Immature natural killer cell (primary cell): ENCODE results near the gene VPREB1. TPM values are rescaled to one million over a fixed set of nuclear protein-coding genes. Genes with fewer than 3 reads are reported as not detected.
A peak's percentile ranks its signal among the peaks of the same experiment; 100 is the strongest.
"Not testable (repeated sequence)": the region's sequence is repeated elsewhere in the genome, so short reads cannot be mapped to it uniquely, and the experiment has no call there.

Experiments
- DNase-seq, 3 donors: peaks; one replicate each; pipeline ENCODE4 v3.0.0; 2022; ENCODE audit warnings: mixed read lengths in 1 of 3
- H3K27ac Mint-ChIP-seq, 6 donors: one replicate each; pipeline ENCODE4 v1.8.0; 2020; ENCODE audit warnings: mixed read lengths in 6 of 6, mild to moderate bottlenecking in 5 of 6, inconsistent platforms in 4 of 6, moderate library complexity in 3 of 6
- H3K27me3 Mint-ChIP-seq, 3 donors: one replicate each; pipeline ENCODE4 v1.8.0; 2020 to 2021; ENCODE audit warnings: low read depth in 3 of 3, mild to moderate bottlenecking in 3 of 3, mixed read lengths in 3 of 3, moderate library complexity in 3 of 3, inconsistent platforms in 1 of 3
- H3K36me3 Mint-ChIP-seq, 3 donors: one replicate each; pipeline ENCODE4 v1.8.0; 2020; ENCODE audit warnings: mixed read lengths in 3 of 3, inconsistent platforms in 2 of 3, mild to moderate bottlenecking in 2 of 3
- H3K4me1 Mint-ChIP-seq, 2 donors: one replicate each; pipeline ENCODE4 v1.8.0; 2020; ENCODE audit warnings: inconsistent platforms in 2 of 2, mild to moderate bottlenecking in 2 of 2, mixed read lengths in 2 of 2, moderate library complexity in 1 of 2
- H3K4me3 Mint-ChIP-seq, 5 donors: one replicate each; pipeline ENCODE4 v1.8.0; 2020; ENCODE audit warnings: mild to moderate bottlenecking in 5 of 5, mixed read lengths in 5 of 5, inconsistent platforms in 3 of 5, moderate library complexity in 3 of 5
- H3K9me3 Mint-ChIP-seq, 6 donors: one replicate each; pipeline ENCODE4 v1.8.0; 2020; ENCODE audit warnings: mild to moderate bottlenecking in 6 of 6, mixed read lengths in 6 of 6, inconsistent platforms in 4 of 6, moderate library complexity in 3 of 6
- polyA plus RNA-seq, 3 donors: library from polyadenylated mRNA; unstranded; fragments of 300-500 nt; fragmentation: Illumina TruSeq; gene quantifications; one replicate each; pipeline ENCODE4 v1.2.3, GENCODE V29; 2021

The VPREB1 gene
- polyA plus RNA-seq, 3 donors from 2014 or later: not detected

- H3K9me3 Mint-ChIP-seq, H3K36me3 Mint-ChIP-seq, H3K27me3 Mint-ChIP-seq, H3K4me3 Mint-ChIP-seq, H3K27ac Mint-ChIP-seq, DNase-seq, H3K4me1 Mint-ChIP-seq: not testable (repeated sequence)
Measured at GRCh38 chr22:22286390-22287105, 42.0 kb downstream of the VPREB1 start.

- not testable (repeated sequence) for H3K9me3 Mint-ChIP-seq, H3K4me1 Mint-ChIP-seq, DNase-seq, H3K27me3 Mint-ChIP-seq, H3K4me3 Mint-ChIP-seq, H3K27ac Mint-ChIP-seq, H3K36me3 Mint-ChIP-seq
Measured at GRCh38 chr22:22287106-22287626, 42.6 kb downstream of the VPREB1 start.

GRCh38 chr22:22289666-22290065, 45.1 kb downstream of the VPREB1 start:
- H3K4me3 Mint-ChIP-seq, H3K36me3 Mint-ChIP-seq, H3K4me1 Mint-ChIP-seq, DNase-seq, H3K27ac Mint-ChIP-seq, H3K27me3 Mint-ChIP-seq, H3K9me3 Mint-ChIP-seq: not testable (repeated sequence)

- not testable (repeated sequence) for H3K36me3 Mint-ChIP-seq, H3K4me1 Mint-ChIP-seq, H3K27me3 Mint-ChIP-seq, DNase-seq, H3K9me3 Mint-ChIP-seq, H3K27ac Mint-ChIP-seq, H3K4me3 Mint-ChIP-seq
Measured at GRCh38 chr22:22291129-22291806, 46.7 kb downstream of the VPREB1 start.

- H3K27ac Mint-ChIP-seq, H3K9me3 Mint-ChIP-seq, H3K27me3 Mint-ChIP-seq, DNase-seq, H3K36me3 Mint-ChIP-seq, H3K4me3 Mint-ChIP-seq: not testable (repeated sequence)
- peaks cover 11 to 12% of the 10 kb centered on the region in 2 donors for H3K4me1 Mint-ChIP-seq
Measured at GRCh38 chr22:22292656-22293055, 48.1 kb downstream of the VPREB1 start.

- H3K9me3 Mint-ChIP-seq, H3K27me3 Mint-ChIP-seq, H3K36me3 Mint-ChIP-seq, DNase-seq, H3K4me3 Mint-ChIP-seq: not testable (repeated sequence)
- H3K27ac Mint-ChIP-seq: peak overlapping the region in 1 of 6 donors; percentile 40
- peaks cover 11 to 12% of the 10 kb centered on the region in 2 donors for H3K4me1 Mint-ChIP-seq
Measured at GRCh38 chr22:22293436-22293835, 48.9 kb downstream of the VPREB1 start.

- H3K27me3 Mint-ChIP-seq, H3K27ac Mint-ChIP-seq, H3K4me3 Mint-ChIP-seq, H3K36me3 Mint-ChIP-seq, H3K9me3 Mint-ChIP-seq, DNase-seq: not testable (repeated sequence)
- H3K4me1 Mint-ChIP-seq: peaks cover 14 to 18% of the 10 kb centered on the region in 2 donors
Measured at GRCh38 chr22:22294641-22295040, 50.1 kb downstream of the VPREB1 start.
